Activated T-cell treated with anti-CD3 and anti-CD28 coated beads, Interleukin-2, amount 50 U/mL, for 72 hours (primary cell): ENCODE measurements around the gene PARL. TPM values are rescaled to one million over a fixed set of nuclear protein-coding genes. Genes with fewer than 3 reads are reported as not detected.

ENCODE experiments used
- ATAC-seq, 2 donors: fragments of 150-1000 bp; cut with Tn5 transposase; replicated peaks in 1 of 2; 2 replicates each; pipeline ENCODE4 v1.10.0; 2021; ENCODE audit warnings: moderate library complexity in 2 of 2, mild to moderate bottlenecking in 1 of 2
- DNase-seq, 2 donors: peaks; one replicate each; pipeline ENCODE4 v3.0.0; 2021 to 2022; ENCODE audit warnings: mixed read lengths in 1 of 2
- H3K27ac Mint-ChIP-seq: one replicate; pipeline ENCODE4 v1.8.0; 2022; ENCODE audit warnings: mild to moderate bottlenecking, moderate library complexity, mixed read lengths
- H3K27me3 Mint-ChIP-seq: one replicate; pipeline ENCODE4 v1.8.0; 2022; ENCODE audit warnings: low read depth, mixed read lengths
- H3K36me3 Mint-ChIP-seq, 2 donors: one replicate each; pipeline ENCODE4 v1.8.0; 2022; ENCODE audit warnings: mixed read lengths in 2 of 2, mild to moderate bottlenecking in 1 of 2; ENCODE audit not compliant: insufficient read depth in 2 of 2
- H3K4me1 Mint-ChIP-seq: one replicate; pipeline ENCODE4 v1.8.0; 2022; ENCODE audit warnings: low read depth, mixed read lengths
- H3K4me3 Mint-ChIP-seq, 2 donors: one replicate each; pipeline ENCODE4 v1.8.0; 2022; ENCODE audit warnings: mild to moderate bottlenecking in 2 of 2, mixed read lengths in 2 of 2, moderate library complexity in 2 of 2
- H3K9me3 Mint-ChIP-seq, 2 donors: one replicate each; pipeline ENCODE4 v1.8.0; 2022; ENCODE audit warnings: mixed read lengths in 2 of 2
- total RNA-seq, 2 donors: library from RNA; stranded (reverse); gene quantifications; one replicate each; pipeline ENCODE4 v1.2.3, GENCODE V29; 2022

Gene PARL
- total RNA-seq, 2 donors from 2014 or later, result 77.3 to 92.3 TPM

GRCh38 chr3:183828538-183828870, 56.2 kb downstream of the PARL start:
- Mint-ChIP-seq H3K9me3 (no peaks in the 10 kb centered on the region), H3K4me1 (peaks cover 8% of the 10 kb centered on the region), H3K27ac (no peak overlapping the region), H3K4me3 (no peak overlapping the region), H3K36me3 (no peaks in the 10 kb centered on the region), H3K27me3 (peaks cover 7% of the 10 kb centered on the region)
- DNase-seq (no peak), ATAC-seq (no peak)

- H3K4me3 Mint-ChIP-seq, result no peak overlapping the region
- ATAC-seq, result no peak
- no peaks in the 10 kb centered on the region for H3K9me3 Mint-ChIP-seq
- peaks cover 8% of the 10 kb centered on the region for H3K4me1 Mint-ChIP-seq
- DNase-seq, result no peak
- no peak overlapping the region for H3K27ac Mint-ChIP-seq
- H3K36me3 Mint-ChIP-seq, result no peaks in the 10 kb centered on the region
- peaks cover 7% of the 10 kb centered on the region for H3K27me3 Mint-ChIP-seq
Measured at GRCh38 chr3:183827809-183828537, 56.7 kb downstream of the PARL start.

GRCh38 chr3:183826448-183827250, 58.0 kb downstream of the PARL start:
- Mint-ChIP-seq H3K27me3 (peaks cover 7% of the 10 kb centered on the region), H3K9me3 (no peaks in the 10 kb centered on the region), H3K4me1 (peaks cover 8% of the 10 kb centered on the region), H3K4me3 (peak overlapping the region; percentile 56 to 61), H3K27ac (peak overlapping the region; percentile 30), H3K36me3 (no peaks in the 10 kb centered on the region)
- no peak for ATAC-seq
- DNase-seq, result no peak

- Mint-ChIP-seq H3K27ac (peak within 1 kb of the TSS; percentile 76), H3K4me3 (peak within 1 kb of the TSS; percentile 81 to 94), H3K9me3 (no peaks in the 10 kb centered on the region), H3K27me3 (peaks cover 7% of the 10 kb centered on the region), H3K36me3 (no peaks in the 10 kb centered on the region), H3K4me1 (peaks cover 8% of the 10 kb centered on the region)
- ATAC-seq (peak; percentile 70 to 73), DNase-seq (peak; percentile 55 to 58)
Measured at GRCh38 chr3:183825456-183826161, 59.1 kb downstream of the PARL start, which contains the start of gene MAP6D1. MAP6D1 (minus strand) TSS chr3:183825577; CDS start chr3:183825547, 30 bp downstream.

GRCh38 chr3:183824761-183825455, 59.8 kb downstream of the PARL start:
- H3K9me3 Mint-ChIP-seq, result no peaks in the 10 kb centered on the region
- ATAC-seq, result peak; percentile 55 to 66
- no peak overlapping the region for H3K27ac Mint-ChIP-seq
- peaks cover 7% of the 10 kb centered on the region for H3K27me3 Mint-ChIP-seq
- no peaks in the 10 kb centered on the region for H3K36me3 Mint-ChIP-seq
- peak; percentile 47 to 53 for DNase-seq
- peaks cover 8% of the 10 kb centered on the region for H3K4me1 Mint-ChIP-seq
- peak overlapping the region; percentile 81 to 94 for H3K4me3 Mint-ChIP-seq

- peaks cover 0 to 1% of the 10 kb centered on the region in 2 donors for H3K36me3 Mint-ChIP-seq
- ATAC-seq (no peak), DNase-seq (no peak)
- H3K27ac Mint-ChIP-seq, result peak overlapping the region; percentile 76
- H3K4me1 Mint-ChIP-seq, result peaks cover 8% of the 10 kb centered on the region
- H3K4me3 Mint-ChIP-seq, result peak overlapping the region; percentile 81 to 94
- no peaks in the 10 kb centered on the region for H3K9me3 Mint-ChIP-seq
- peaks cover 7% of the 10 kb centered on the region for H3K27me3 Mint-ChIP-seq
Measured at GRCh38 chr3:183823963-183824362, 60.7 kb downstream of the PARL start.

GRCh38 chr3:183822631-183823030, 62.0 kb downstream of the PARL start:
- ATAC-seq (no peak), DNase-seq (no peak)
- no peak overlapping the region for H3K27ac Mint-ChIP-seq
- H3K36me3 Mint-ChIP-seq, result peaks cover 0 to 1% of the 10 kb centered on the region in 2 donors
- H3K27me3 Mint-ChIP-seq, result peaks cover 7% of the 10 kb centered on the region
- no peaks in the 10 kb centered on the region for H3K9me3 Mint-ChIP-seq
- H3K4me3 Mint-ChIP-seq, result no peak overlapping the region
- H3K4me1 Mint-ChIP-seq, result peaks cover 8% of the 10 kb centered on the region

- DNase-seq (no peak), ATAC-seq (no peak)
- H3K9me3 Mint-ChIP-seq, result no peaks in the 10 kb centered on the region
- H3K27ac Mint-ChIP-seq, result no peak overlapping the region
- peaks cover 0 to 1% of the 10 kb centered on the region in 2 donors for H3K36me3 Mint-ChIP-seq
- H3K4me1 Mint-ChIP-seq, result peaks cover 21% of the 10 kb centered on the region
- H3K27me3 Mint-ChIP-seq, result peaks cover 7% of the 10 kb centered on the region
- no peak overlapping the region for H3K4me3 Mint-ChIP-seq
Measured at GRCh38 chr3:183819831-183820230, 64.8 kb downstream of the PARL start.

- Mint-ChIP-seq H3K4me1 (peaks cover 15% of the 10 kb centered on the region), H3K9me3 (no peaks in the 10 kb centered on the region), H3K4me3 (no peak overlapping the region)
Measured at GRCh38 chr3:183818706-183819624, 65.7 kb downstream of the PARL start.

GRCh38 chr3:183818041-183818620, 66.5 kb downstream of the PARL start:
- H3K4me1 Mint-ChIP-seq, result peaks cover 13% of the 10 kb centered on the region

More at GRCh38 chr3:183818706-183819624, 65.7 kb downstream of the PARL start:
- peaks cover 0 to 1% of the 10 kb centered on the region in 2 donors for H3K36me3 Mint-ChIP-seq
- peaks cover 3% of the 10 kb centered on the region for H3K27me3 Mint-ChIP-seq
- DNase-seq (no peak), ATAC-seq (peak in 1 of 2 donors; percentile 13)
- H3K27ac Mint-ChIP-seq, result peak overlapping the region; percentile 27

GRCh38 chr3:183817639-183818038, 67.0 kb downstream of the PARL start:
- Mint-ChIP-seq H3K4me1 (peaks cover 13% of the 10 kb centered on the region), H3K27ac (no peak overlapping the region), H3K36me3 (peaks cover 0 to 1% of the 10 kb centered on the region in 2 donors), H3K4me3 (no peak overlapping the region), H3K9me3 (no peaks in the 10 kb centered on the region), H3K27me3 (no peaks in the 10 kb centered on the region)
- no peak for DNase-seq
- ATAC-seq, result no peak

More at GRCh38 chr3:183818041-183818620, 66.5 kb downstream of the PARL start:
- Mint-ChIP-seq H3K27ac (no peak overlapping the region), H3K9me3 (no peaks in the 10 kb centered on the region), H3K27me3 (no peaks in the 10 kb centered on the region), H3K4me3 (no peak overlapping the region), H3K36me3 (peaks cover 0 to 1% of the 10 kb centered on the region in 2 donors)
- DNase-seq (no peak), ATAC-seq (no peak)
